HFFc6 (cell line): ENCODE results near the gene FRMD5. TPM values are rescaled to one million over a fixed set of nuclear protein-coding genes. Genes with fewer than 3 reads are reported as not detected.

Experiments used
- DNase-seq: peaks from one replicate; pipeline ENCODE4 v3.0.0-alpha.2; 2018
- H3K27ac Mint-ChIP-seq: 2 replicates; pipeline ENCODE4 v1.8.0; 2020; ENCODE audit warnings: mild to moderate bottlenecking, mixed read lengths
- H3K27me3 Mint-ChIP-seq: 2 replicates; pipeline ENCODE4 v1.8.0; 2021; ENCODE audit warnings: mild to moderate bottlenecking, moderate library complexity, mixed read lengths; ENCODE audit not compliant: insufficient read depth
- H3K36me3 Mint-ChIP-seq: 2 replicates; pipeline ENCODE4 v1.8.0; 2021; ENCODE audit warnings: low read depth, mixed read lengths
- H3K4me1 Mint-ChIP-seq: 2 replicates; pipeline ENCODE4 v1.8.0; 2020; ENCODE audit warnings: low read depth, mixed read lengths
- H3K4me3 Mint-ChIP-seq: 2 replicates; pipeline ENCODE4 v1.8.0; 2020; ENCODE audit warnings: mild to moderate bottlenecking, moderate library complexity, mixed read lengths
- H3K9me3 Mint-ChIP-seq: 2 replicates; pipeline ENCODE4 v1.8.0; 2020; ENCODE audit warnings: mild to moderate bottlenecking, mixed read lengths
- total RNA-seq, 6 experiments: library from RNA; stranded (reverse); fragmentation: NEBNext Ultra II Directional; extraction: Animal tissue kit (Norgen Biotek cat#: 25700); gene quantifications; 2 replicates in 1 of 6; 3 replicates in 5 of 6; pipeline ENCODE4 v1.2.3, GENCODE V29; 2021
- TF ChIP-seq, protein P1 (sequence below): fragments of 200-600 bp; sonication (generic); IDR thresholded peaks from 2 replicates; pipeline ENCODE4 v1.5.0; 2021; ENCODE audit warnings: antibody characterized with exemption, mild to moderate bottlenecking

The FRMD5 gene
- total RNA-seq, 6 experiments from 2014 or later: 0.67 to 1.1 (median 0.94) TPM

DNA sequence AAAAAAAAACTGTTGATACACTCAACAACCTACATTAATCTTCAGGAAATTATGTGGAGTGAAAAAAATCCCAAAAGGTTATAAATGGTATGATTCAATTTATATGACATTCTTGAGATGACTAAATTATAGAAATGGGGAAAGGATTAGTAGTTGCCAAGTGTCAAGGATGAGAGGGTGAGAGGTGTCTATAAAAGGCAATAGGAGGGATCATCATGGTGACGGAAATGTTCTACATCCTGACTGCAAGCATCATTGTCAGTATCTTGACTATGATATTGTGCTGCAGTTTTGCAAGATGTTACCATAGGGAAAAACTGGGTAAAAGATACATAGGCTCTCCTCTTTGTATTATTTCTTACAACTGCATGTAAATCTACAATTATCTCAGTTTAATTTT lies 125.6 kb downstream of the FRMD5 start:
- DNase-seq: no peak
- Mint-ChIP-seq H3K4me1 (peaks cover 15% of the 10 kb centered on the region), H3K4me3 (no peak overlapping the region), H3K27me3 (no peaks in the 10 kb centered on the region), H3K9me3 (no peaks in the 10 kb centered on the region), H3K27ac (no peak overlapping the region), H3K36me3 (no peaks in the 10 kb centered on the region)
- TF ChIP-seq, protein P1, sequence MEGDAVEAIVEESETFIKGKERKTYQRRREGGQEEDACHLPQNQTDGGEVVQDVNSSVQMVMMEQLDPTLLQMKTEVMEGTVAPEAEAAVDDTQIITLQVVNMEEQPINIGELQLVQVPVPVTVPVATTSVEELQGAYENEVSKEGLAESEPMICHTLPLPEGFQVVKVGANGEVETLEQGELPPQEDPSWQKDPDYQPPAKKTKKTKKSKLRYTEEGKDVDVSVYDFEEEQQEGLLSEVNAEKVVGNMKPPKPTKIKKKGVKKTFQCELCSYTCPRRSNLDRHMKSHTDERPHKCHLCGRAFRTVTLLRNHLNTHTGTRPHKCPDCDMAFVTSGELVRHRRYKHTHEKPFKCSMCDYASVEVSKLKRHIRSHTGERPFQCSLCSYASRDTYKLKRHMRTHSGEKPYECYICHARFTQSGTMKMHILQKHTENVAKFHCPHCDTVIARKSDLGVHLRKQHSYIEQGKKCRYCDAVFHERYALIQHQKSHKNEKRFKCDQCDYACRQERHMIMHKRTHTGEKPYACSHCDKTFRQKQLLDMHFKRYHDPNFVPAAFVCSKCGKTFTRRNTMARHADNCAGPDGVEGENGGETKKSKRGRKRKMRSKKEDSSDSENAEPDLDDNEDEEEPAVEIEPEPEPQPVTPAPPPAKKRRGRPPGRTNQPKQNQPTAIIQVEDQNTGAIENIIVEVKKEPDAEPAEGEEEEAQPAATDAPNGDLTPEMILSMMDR: no peak

DNA sequence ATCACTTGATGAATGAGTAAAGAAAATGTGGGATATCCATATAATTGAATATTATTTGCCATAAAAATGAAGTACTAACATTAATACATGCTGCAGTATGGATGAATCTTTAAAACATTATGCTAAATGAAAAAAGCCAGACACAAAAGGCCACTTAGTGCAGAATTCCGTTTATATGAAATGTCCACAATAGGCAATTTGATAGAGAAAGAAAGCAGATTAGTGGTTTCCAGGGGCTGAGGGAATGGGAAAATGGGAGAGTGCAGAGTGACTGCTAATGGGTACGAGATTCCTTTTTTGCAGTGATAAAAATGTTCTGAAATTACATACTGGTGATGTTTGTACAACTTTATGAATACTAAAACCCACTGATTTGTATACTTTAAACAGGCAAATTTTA lies 126.7 kb downstream of the FRMD5 start:
- Mint-ChIP-seq H3K27me3 (no peaks in the 10 kb centered on the region), H3K36me3 (no peaks in the 10 kb centered on the region), H3K27ac (no peak overlapping the region), H3K4me1 (peaks cover 15% of the 10 kb centered on the region), H3K9me3 (no peaks in the 10 kb centered on the region), H3K4me3 (no peak overlapping the region)
- TF ChIP-seq, protein P1: no peak
- no peak for DNase-seq

DNA sequence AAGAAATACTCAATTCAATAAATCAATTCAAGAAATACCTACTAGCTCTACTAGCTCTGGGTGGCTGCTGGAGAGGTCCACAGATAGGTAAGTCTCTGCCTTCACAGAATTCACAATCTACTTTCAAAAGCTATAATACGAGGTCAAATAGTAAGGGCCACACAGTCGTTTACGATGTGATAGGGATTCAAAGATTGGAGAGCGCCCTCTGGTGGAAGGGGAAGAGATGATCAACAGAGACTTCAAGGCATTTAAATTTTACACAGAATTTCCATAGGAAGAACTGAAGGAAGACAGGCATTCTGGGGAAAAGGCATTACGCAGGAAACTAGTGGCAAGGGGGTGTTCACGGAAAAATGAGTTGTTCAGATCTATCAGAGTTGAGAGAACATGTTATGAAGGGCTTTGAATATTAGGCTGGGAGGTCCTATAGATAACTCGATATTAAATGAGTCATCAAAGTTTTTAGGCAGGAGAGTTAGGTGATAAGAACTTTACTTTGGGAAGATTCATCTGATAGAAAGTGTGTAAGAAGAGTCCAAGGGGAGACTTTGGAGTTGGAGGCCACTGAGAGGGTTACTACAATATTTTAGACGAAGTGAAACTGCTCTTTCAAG lies 128.8 kb downstream of the FRMD5 start:
- Mint-ChIP-seq H3K36me3 (no peaks in the 10 kb centered on the region), H3K4me1 (peaks cover 15% of the 10 kb centered on the region), H3K27me3 (no peaks in the 10 kb centered on the region), H3K9me3 (no peaks in the 10 kb centered on the region), H3K27ac (peak overlapping the region; percentile 36), H3K4me3 (peak overlapping the region; percentile 66)
- TF ChIP-seq, protein P1: peak; percentile 97
- DNase-seq: peak; percentile 50

DNA sequence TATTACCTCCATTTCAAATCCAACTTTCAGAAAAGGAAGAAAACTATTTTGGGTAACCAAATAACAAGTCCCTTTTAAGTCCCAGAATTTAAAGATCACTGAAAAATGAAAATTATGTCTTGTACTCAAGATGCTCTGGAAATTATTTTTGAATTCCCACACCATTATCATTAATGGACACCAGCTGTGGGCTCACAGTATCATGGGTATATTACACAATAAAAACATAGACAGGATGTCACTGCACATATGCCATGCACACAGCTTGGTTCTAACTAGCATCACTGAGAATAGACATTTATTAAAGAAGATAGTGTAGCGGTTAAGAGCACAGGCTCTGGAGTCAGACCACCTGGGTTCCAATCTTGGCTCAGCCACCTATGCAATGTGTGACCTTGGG lies 130.4 kb downstream of the FRMD5 start:
- H3K4me1 Mint-ChIP-seq: peaks cover 21% of the 10 kb centered on the region
- H3K27me3 Mint-ChIP-seq: no peaks in the 10 kb centered on the region
- no peaks in the 10 kb centered on the region for H3K9me3 Mint-ChIP-seq
- no peak overlapping the region for H3K4me3 Mint-ChIP-seq
- TF ChIP-seq, protein P1: no peak
- DNase-seq: no peak
- H3K36me3 Mint-ChIP-seq: no peaks in the 10 kb centered on the region
- no peak overlapping the region for H3K27ac Mint-ChIP-seq

DNA sequence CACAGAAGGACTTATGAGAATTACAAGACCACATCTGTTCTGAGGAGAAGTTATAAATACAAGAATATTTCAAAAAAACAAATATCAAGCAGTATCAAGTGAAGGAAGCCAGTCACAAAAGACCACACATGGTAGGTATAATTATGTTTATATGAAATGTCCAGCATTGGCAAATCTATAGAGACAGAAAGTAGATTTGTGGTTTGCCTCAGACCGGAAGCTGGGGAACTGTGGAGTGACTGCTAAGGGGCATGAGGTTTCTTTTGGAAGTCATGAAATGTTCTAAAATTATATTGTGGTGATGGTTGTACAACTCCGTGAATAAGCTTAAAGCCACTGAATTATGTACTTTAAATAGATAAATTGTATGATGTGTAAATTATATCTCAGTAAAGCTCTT lies 136.9 kb downstream of the FRMD5 start:
- H3K4me3 Mint-ChIP-seq: no peak overlapping the region
- peaks cover 6% of the 10 kb centered on the region; the same call in 1 of the 2 replicates for H3K4me1 Mint-ChIP-seq

More for the DNA sequence above, 136.9 kb downstream of the FRMD5 start:
- TF ChIP-seq, protein P1: no peak
- no peaks in the 10 kb centered on the region for H3K36me3 Mint-ChIP-seq
- H3K27me3 Mint-ChIP-seq: no peaks in the 10 kb centered on the region; the same call in 1 of the 2 replicates
- no peak overlapping the region for H3K27ac Mint-ChIP-seq
- no peaks in the 10 kb centered on the region for H3K9me3 Mint-ChIP-seq
- no peak for DNase-seq
